HG03108 (cell line): ENCODE measurements around the gene ZNF385D.

Experiments
- ATAC-seq: cut with Tn5 transposase; IDR thresholded peaks from one replicate; pipeline ENCODE4 v1.9.1; 2021; ENCODE audit warnings: moderate library complexity; ENCODE audit not compliant: unreplicated experiment

ZNF385D gene

DNA sequence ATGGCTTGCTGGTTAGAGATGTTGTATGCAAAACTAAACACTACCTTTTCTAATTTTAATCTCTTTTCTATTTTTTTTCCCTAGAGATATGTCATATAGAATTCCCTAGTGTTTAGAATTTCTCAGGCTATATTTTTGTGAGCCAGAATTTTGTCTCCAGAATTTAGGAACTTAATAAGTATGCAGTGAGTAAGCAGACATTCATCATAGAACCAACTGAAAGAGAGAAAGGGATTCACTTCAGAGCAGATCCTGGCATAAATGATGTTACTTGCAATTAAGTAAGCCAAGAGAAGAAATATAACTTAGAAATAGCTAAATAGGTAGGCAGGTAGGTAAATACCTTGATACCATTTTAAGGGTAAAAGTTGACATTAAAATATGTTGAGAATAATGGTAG lies 288.9 kb downstream of the ZNF385D start:
- no peak for ATAC-seq

GRCh38 chr3:21457084-21457483 lies 293.9 kb downstream of the ZNF385D start:
- no peak for ATAC-seq

- no peak for ATAC-seq
These were observed 301.3 kb downstream of the ZNF385D start for GRCh38 chr3:21449738-21450137.

- ATAC-seq, result no peak
These were observed 303.4 kb downstream of the ZNF385D start for GRCh38 chr3:21447476-21448151.

GRCh38 chr3:21446945-21447475 lies 304.0 kb downstream of the ZNF385D start:
- ATAC-seq, result no peak

DNA sequence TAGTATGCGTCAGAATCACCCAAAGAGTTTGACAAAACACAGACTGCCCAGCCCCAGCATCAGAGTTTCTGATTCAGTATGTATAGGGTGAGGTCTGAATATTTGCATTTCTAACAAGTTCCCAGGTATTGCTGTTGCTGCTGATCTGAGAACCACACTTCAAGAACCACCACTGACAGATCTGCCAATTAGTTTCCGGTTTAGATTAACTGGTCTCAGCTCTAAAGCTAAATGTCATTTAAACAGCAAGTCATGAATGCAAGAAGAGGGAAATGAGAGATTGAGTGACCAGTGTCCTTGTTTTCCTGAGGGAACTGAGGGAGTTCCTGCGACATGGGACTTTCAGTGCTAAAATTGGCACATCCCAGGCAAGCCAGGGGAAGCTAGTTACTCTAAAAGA lies 305.0 kb downstream of the ZNF385D start:
- ATAC-seq, result no peak

GRCh38 chr3:21441821-21442220 lies 309.2 kb downstream of the ZNF385D start:
- ATAC-seq, result no peak

DNA sequence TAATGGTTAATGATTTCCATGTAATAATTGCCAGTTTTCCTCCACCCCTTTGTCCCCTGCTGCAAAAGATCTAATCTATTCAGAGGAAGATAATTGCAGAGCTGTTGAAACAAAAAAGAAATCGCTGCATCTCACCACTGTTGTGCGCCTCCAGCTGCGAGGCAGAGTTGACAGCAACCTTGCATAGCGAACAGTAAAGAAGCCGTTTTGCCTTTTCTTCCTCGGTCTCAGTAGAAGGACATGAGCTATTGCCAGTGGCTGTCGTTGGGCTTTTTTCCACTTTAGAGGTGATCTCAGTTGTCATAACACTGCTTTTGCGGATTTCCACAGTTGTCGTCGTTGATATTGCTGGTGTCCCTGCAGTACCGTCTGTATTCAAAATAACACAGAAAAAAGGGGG lies 314.2 kb downstream of the ZNF385D start:
- no peak for ATAC-seq

- ATAC-seq, result no peak
These were observed 315.1 kb downstream of the ZNF385D start for GRCh38 chr3:21435871-21436270.

DNA sequence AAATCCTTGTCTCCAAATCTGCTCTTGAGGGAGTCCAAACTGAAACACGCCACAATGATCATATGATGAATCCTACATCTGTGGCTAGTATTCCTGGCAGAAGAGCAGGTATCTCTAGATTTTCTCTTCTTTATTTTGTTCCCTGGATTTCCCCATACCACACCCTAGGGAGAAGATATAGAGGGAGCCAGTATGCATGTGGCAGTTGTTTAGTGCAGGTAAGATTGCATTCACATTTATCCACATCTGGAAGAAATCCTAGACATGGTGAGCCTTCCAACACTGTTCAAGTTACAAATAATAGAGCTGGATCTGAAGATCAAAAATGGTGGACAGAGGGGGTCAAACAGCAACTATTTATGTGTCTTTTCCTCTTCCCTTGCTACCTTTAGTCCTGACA lies 316.7 kb downstream of the ZNF385D start:
- no peak for ATAC-seq

DNA sequence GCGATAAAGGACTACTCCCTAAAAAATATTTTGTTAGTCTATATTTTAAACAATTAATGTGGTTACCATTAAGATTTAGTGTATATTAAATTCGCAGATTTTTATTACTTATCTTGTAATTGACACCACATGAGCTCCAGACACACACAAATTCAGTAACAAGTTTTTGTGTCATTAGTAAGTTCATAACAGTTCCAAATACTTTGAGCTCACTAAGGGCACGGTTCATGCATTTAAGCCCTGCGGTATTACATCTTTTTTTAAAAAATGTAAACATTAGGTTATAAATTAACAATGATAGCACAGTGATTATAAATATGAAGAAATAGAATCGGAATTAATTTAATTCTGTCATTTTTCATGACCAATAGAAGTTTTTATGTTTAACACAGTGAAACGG lies 317.3 kb downstream of the ZNF385D start:
- ATAC-seq, result no peak

GRCh38 chr3:21426920-21427319 lies 324.1 kb downstream of the ZNF385D start:
- no peak for ATAC-seq

DNA sequence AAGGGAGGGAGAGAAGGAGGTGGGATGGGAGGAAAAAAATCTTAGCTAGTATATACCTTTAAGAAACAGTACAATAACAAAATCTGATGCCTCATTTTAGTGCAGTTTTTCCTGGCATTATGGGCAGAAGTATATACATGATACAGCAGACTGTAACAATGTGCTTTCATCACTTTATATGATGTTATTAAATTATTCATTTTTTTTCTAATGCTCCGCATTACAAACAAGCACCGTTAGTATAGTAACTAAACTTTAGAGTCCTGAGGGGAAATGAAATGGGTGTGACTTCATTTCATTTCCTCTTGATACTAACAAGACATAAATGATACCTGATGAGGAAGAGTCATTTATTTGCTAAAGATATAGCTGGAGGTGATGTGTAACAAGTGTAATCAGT lies 325.3 kb downstream of the ZNF385D start:
- ATAC-seq, result no peak

DNA sequence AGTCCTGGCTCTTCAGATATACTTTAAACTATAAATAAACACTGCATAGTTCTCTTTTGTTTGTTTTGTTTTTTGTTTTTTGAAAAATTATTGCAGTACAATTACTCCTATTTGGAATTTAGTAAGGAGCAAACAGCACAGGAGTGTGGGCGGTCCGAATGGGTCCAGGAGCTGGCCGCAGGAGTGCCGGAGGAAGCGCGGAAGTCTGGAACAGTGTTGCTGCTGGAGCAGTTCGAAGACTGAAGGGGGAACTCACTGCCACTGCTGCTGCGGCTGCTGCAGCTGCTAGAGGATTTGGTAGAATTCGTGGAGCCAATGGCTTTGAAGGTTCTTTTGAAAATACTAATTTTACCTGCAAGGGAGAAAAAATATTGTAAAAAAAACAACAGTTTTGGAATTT lies 329.9 kb downstream of the ZNF385D start:
- no peak for ATAC-seq

- ATAC-seq, result no peak
These were observed 333.0 kb downstream of the ZNF385D start for GRCh38 chr3:21417991-21418390.

DNA sequence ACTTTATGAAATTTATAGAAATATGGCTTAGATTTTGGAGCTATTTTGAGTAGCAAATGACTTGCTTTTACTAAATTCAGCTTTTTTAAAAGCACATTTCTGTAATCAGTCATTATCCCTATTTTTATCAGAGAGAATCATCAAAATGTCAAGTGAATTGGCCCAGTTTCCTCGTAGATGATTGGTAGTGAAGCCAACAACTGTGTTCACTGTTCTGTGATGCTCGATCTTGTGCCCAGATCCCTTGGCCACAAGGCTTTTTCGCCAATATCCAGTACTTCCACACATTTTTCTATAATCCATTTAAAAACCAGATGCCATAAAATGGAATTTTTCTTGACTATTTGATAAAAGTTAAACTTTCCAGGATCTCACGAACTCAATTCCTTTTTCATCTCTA lies 336.5 kb downstream of the ZNF385D start:
- ATAC-seq, result no peak

GRCh38 chr3:21411058-21411457 lies 340.0 kb downstream of the ZNF385D start:
- ATAC-seq, result no peak

DNA sequence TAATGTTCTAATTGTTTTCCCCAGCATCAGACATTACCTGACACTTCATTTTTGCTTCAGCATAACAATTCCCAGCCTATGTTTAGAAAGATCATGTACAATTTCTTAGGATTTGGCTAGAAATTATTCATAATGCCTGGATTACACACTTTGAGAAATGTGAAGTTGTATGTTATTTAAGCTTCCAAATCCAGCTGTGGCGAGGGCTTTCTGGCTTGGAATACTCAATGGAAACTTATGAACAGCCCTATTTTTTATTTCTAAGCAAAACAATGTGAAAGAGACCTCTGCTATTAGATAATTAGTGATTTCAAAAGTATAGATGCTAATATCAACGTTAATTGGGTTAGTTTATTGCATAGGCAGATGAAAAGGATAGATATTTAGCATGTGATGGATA lies 341.6 kb downstream of the ZNF385D start:
- ATAC-seq, result no peak

DNA sequence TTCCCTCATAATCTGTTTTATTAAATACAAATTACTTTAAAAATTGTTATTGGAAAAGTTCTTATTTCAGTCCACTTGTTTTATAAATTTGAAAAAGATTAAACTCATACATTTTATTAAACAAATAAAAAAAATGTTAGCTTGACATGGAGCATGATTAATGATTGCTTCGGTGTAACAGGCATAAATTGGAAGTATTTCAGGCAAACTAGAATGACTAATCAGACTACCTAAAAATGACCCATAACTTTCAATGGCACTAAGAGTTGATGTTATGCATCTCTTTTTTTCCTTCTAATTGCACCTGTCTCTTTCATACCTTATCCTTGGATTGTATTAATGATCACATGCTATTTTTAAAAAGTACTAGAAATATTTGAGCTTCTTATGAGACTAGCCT lies 343.3 kb downstream of the ZNF385D start:
- no peak for ATAC-seq

- ATAC-seq, result no peak
These were observed 345.0 kb downstream of the ZNF385D start for GRCh38 chr3:21405671-21406667.

DNA sequence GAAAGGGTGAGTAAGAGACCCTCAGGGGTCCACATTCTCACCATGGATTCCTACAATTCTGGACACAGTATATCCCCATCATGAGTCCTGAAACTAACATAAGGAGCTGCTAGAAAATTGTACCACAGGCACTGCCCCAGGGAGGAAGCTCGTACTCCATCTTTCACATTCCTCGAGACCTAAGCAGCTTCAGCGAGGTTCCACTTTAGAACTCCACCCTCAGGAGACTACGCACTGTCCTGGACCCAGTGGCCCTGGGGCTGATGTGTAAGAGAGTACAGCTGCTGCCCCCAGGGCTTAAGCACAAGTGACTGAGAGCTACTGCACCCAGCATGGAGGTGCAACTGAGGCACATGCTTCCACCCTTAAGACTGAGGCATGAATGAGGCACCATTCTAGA lies 352.5 kb downstream of the ZNF385D start:
- ATAC-seq, result no peak
